Measurements from ENCODE around the gene ZBTB8B. TPM values are rescaled to one million over a fixed set of nuclear protein-coding genes. Genes with fewer than 3 reads are reported as not detected.

The ZBTB8B gene
- 3.1 and 3.3 TPM in 2 replicates for total RNA-seq
- long read RNA-seq, full-length matches to known transcripts: 12 of 14 reads
- long read RNA-seq, partial matches to known transcripts: 0 of 14 reads
- long read RNA-seq, other reads (novel, unspliced or antisense): 2 of 14 reads

DNA sequence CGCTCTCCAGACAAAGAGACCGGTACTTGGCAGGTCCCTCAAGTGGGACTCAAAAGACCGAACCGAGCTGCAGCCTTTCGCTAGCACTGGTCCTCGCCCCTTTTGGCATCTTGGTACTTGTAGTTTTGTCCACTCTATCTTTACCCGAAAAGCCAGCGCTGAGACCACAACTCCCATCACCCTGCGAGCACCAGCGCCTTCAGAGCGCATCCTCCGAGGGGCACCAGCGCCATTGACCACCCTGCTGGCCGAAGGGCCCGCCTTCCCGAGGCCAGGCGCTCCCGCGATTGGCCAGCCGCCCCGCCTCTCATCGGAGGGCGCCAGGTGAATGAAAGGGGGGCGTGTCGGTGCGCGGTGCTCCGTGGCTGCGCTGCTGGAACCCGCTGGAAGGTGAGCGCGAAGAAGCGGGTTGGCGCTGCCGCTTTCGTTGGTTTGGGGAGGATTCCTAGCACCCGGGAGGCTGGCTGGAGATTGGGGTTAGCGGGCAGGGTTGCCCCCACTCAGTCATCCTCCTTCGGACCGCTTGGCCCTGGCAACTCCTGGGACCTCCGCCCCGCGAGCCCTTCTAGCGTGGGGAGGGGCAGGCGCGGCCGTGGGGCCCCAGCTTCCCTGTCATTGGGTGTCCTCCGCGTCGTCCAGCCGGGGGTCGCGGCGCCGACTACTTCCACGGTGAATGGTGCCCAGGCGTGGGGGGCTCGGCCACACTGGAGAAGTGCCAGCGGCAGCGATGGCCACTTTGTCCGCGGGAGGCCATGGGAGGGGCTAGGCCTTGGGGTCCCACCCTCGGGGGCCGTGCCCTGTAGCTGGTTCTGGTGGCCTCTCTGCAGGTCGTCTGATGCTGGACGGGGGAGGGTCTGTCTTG is at the start of gene ZBTB8B:
TSS of gene ZBTB8B (plus strand) at position 357 of the 862 bp plus-strand sequence. CDS start 5,553 bp downstream, outside the sequence.
- Mint-ChIP-seq H3K4me3 (peak within 1 kb of the TSS; percentile 96), H3K27ac (ENCODE audit: unreplicated experiment) (peak within 1 kb of the TSS; percentile 78), H3K9me3 (no peaks in the 10 kb centered on the region), H3K36me3 (ENCODE audit: low read depth) (no peaks in the 10 kb centered on the region), H3K27me3 (ENCODE audit: low read depth) (peaks cover 20% of the 10 kb centered on the region), H3K4me1 (peaks cover 18% of the 10 kb centered on the region)
- TF ChIP-seq, protein P1, sequence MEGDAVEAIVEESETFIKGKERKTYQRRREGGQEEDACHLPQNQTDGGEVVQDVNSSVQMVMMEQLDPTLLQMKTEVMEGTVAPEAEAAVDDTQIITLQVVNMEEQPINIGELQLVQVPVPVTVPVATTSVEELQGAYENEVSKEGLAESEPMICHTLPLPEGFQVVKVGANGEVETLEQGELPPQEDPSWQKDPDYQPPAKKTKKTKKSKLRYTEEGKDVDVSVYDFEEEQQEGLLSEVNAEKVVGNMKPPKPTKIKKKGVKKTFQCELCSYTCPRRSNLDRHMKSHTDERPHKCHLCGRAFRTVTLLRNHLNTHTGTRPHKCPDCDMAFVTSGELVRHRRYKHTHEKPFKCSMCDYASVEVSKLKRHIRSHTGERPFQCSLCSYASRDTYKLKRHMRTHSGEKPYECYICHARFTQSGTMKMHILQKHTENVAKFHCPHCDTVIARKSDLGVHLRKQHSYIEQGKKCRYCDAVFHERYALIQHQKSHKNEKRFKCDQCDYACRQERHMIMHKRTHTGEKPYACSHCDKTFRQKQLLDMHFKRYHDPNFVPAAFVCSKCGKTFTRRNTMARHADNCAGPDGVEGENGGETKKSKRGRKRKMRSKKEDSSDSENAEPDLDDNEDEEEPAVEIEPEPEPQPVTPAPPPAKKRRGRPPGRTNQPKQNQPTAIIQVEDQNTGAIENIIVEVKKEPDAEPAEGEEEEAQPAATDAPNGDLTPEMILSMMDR (conservative IDR thresholded peaks at IDR 0.05): no peak
- peak; percentile 91 for DNase-seq (ENCODE audit: low read depth, low spot score)

DNA sequence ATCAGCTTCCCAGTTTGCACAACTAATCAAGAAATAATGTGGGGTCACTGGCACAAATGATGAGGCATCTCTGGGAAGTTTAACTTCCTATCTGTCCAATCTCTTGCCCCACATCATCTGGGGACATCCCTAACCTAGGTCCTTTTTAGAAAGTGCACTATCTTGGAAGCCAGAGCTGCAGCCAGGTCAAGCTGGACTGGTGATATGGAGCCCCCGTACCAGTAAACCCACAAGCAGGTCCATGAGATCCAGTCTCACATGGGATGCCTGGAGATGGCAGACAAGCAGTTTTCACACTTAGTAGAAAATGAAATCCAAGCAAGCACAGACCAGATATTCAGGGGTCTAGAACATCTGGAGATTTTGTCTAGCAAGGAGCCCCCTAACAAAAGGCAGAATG is 43.1 kb upstream of the ZBTB8B start:
- TF ChIP-seq, protein P1 (conservative IDR thresholded peaks at IDR 0.05): no peak
- Mint-ChIP-seq H3K4me1 (no peaks in the 10 kb centered on the region), H3K9me3 (peaks cover 7% of the 10 kb centered on the region), H3K27me3 (ENCODE audit: low read depth) (peaks cover 3% of the 10 kb centered on the region), H3K27ac (ENCODE audit: unreplicated experiment) (no peak overlapping the region), H3K4me3 (no peak overlapping the region), H3K36me3 (ENCODE audit: low read depth) (peaks cover 4% of the 10 kb centered on the region)
- DNase-seq (ENCODE audit: low read depth, low spot score): no peak

DNA sequence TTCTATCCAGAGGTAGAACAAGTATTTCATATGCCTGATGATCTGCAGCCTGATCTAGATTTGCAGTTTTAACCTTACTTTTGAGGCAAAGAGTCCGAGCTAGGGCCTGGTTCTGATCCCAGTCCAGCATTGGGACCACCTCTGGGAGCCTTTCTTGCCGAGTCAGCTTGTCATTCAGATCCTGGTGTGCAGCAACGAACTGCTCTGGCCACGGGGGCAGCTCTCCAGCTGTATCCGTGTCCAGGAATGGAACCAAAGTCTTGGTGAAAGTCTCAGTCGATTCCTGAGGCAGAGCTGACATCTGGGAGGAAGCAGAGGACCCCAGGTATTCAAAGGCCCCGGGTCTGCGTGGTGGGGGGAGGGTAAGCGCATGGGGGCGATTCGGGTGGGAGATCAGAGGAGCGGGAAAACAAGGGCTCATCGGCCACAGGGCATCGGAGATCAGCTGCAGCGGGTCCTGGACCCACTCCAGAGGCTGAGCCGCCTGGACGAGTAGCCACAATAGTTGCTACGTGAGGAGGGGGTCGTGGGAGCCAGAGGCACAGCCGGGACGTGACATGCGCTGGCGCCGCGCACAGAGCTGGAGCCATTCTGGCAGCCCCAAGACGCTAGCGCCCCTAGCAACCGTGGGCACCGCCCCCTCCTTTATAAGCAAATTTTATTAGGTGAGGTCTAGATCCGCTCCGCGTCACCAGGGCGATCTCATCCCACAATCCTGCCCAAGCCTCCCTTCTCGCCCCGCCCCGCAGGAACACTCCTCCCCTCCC is 38.2 kb upstream of the ZBTB8B start:
- H3K27ac Mint-ChIP-seq (ENCODE audit: unreplicated experiment): no peak overlapping the region
- TF ChIP-seq, protein P1 (conservative IDR thresholded peaks at IDR 0.05): no peak

DNA sequence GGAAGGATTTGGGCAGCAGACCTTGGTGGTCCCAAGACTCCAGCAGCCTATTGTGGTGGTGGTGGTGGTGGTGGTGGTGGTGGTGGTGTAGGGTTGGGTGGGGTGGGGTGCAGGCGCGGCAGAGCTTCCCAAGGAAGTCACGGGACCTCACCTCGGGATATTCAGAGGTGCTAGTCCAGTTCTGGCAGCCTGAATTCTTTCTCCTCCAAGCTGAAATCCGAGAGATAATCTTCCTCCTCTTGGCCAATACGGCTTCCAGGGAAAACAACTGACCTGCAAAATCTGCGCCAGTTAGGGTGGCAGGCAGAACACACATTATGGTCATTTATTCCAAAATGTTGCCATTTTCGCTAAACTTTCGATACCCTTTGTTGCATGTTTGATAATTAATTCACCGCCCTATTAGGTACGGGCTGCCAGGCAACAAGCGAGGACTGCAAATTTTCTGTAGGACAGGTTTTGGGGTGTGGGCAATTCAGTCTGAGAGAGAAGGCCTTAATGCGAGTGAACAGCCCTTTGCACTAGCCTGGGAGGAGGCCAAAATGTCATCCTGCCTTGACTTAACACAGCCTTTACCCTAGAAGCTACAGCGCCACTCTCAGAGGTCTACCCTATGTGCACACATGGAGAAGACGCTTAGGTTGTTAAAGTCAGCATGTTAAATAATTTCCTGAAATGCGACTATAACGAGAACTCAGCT is 37.5 kb upstream of the ZBTB8B start:
- Mint-ChIP-seq H3K9me3 (peaks cover 3% of the 10 kb centered on the region), H3K4me3 (no peak overlapping the region), H3K27ac (ENCODE audit: unreplicated experiment) (no peak overlapping the region), H3K27me3 (ENCODE audit: low read depth) (peaks cover 11% of the 10 kb centered on the region), H3K4me1 (no peaks in the 10 kb centered on the region), H3K36me3 (ENCODE audit: low read depth) (no peaks in the 10 kb centered on the region)
- TF ChIP-seq, protein P1 (conservative IDR thresholded peaks at IDR 0.05): no peak
- no peak for DNase-seq (ENCODE audit: low read depth, low spot score)

More for the DNA sequence above, 38.2 kb upstream of the ZBTB8B start:
- no peak for DNase-seq (ENCODE audit: low read depth, low spot score)
- no peaks in the 10 kb centered on the region for H3K4me1 Mint-ChIP-seq
- H3K4me3 Mint-ChIP-seq: no peak overlapping the region
- H3K9me3 Mint-ChIP-seq: peaks cover 3% of the 10 kb centered on the region
- H3K36me3 Mint-ChIP-seq (ENCODE audit: low read depth): no peaks in the 10 kb centered on the region
- peaks cover 11% of the 10 kb centered on the region for H3K27me3 Mint-ChIP-seq (ENCODE audit: low read depth)
